H1 (cell line): ENCODE measurements around the gene SARNP. TPM values are rescaled to one million over a fixed set of nuclear protein-coding genes. Genes with fewer than 3 reads are reported as not detected.

ENCODE experiments used
- CTCF ChIA-PET: fragments of 300-600 bp; sonication (Branson Sonifier 250); formaldehyde crosslinking; loops from one replicate; lab custom pipeline; 2021; ENCODE audit not compliant: partially characterized antibody; lab: Charles Lee
- POLR2A ChIA-PET: fragments of 300-600 bp; sonication (Branson Sonifier 250); formaldehyde crosslinking; loops from one replicate; lab custom pipeline; 2021; ENCODE audit warnings: inconsistent platforms; ENCODE audit not compliant: partially characterized antibody; lab: Charles Lee
- DNase-seq, 2 experiments: peaks; one replicate each; pipeline versions ENCODE4 v3.0.0 to v3.0.0-alpha.2; 2010 to 2022; ENCODE audit warnings: low spot score in 2 of 2, low read depth in 1 of 2, mixed read lengths in 1 of 2
- FAIRE-seq: peaks from 2 replicates; lab custom pipeline; 2011; peaks lifted over from hg19 to GRCh38; lab: Jason Lieb, UNC
- H2AFZ ChIP-seq: 2 replicates; pipeline ENCODE4 v1.8.1; 2012; ENCODE audit warnings: low read length, inconsistent platforms
- H2AK5ac ChIP-seq: 2 replicates; pipeline ENCODE4 v1.6.1; 2013; ENCODE audit warnings: low read depth, low read length
- H2BK120ac ChIP-seq: replicated peaks from 2 replicates; pipeline ENCODE3; 2013; ENCODE audit warnings: low read depth, low read length, inconsistent platforms
- H2BK12ac ChIP-seq: 2 replicates; pipeline ENCODE4 v1.6.1; 2013; ENCODE audit warnings: low read depth, low read length
- H2BK15ac ChIP-seq: 2 replicates; pipeline ENCODE4 v1.6.1; 2013; ENCODE audit warnings: low read length
- H2BK20ac ChIP-seq: 2 replicates; pipeline ENCODE4 v1.6.1; 2013; ENCODE audit warnings: low read length
- H2BK5ac ChIP-seq: 2 replicates; pipeline ENCODE4 v1.6.1; 2013; ENCODE audit warnings: low read depth, low read length
- H3K14ac ChIP-seq: 2 replicates; pipeline ENCODE4 v1.6.1; 2013; ENCODE audit warnings: inconsistent platforms; ENCODE audit not compliant: insufficient read length
- H3K18ac ChIP-seq: 2 replicates; pipeline ENCODE4 v1.6.1; 2013; ENCODE audit warnings: low read length; ENCODE audit errors: extremely low read depth
- H3K23ac ChIP-seq: 2 replicates; pipeline ENCODE4 v1.6.1; 2013; ENCODE audit warnings: inconsistent platforms; ENCODE audit not compliant: insufficient read length
- H3K23me2 ChIP-seq: 2 replicates; pipeline ENCODE4 v1.6.1; 2013; ENCODE audit warnings: low read depth, low read length
- H3K27ac ChIP-seq: 2 replicates; pipeline ENCODE4 v1.6.1; 2011; ENCODE audit warnings: low read depth, low read length, inconsistent platforms
- H3K27me3 ChIP-seq, 4 experiments: replicated peaks in 1 of 4; 1 replicate in 1 of 4; 2 replicates in 3 of 4; pipeline versions ENCODE4 v1.6.1 to v1.8.1; 2011 to 2013; ENCODE audit warnings: low read length in 3 of 4, mild to moderate bottlenecking in 3 of 4, inconsistent platforms in 2 of 4, mixed read lengths in 2 of 4, moderate library complexity in 1 of 4; ENCODE audit not compliant: control insufficient read depth in 3 of 4, insufficient read depth in 3 of 4; ENCODE audit errors: extremely low read depth in 1 of 4
- H3K36me3 ChIP-seq, 4 experiments: 2 replicates each; pipeline versions ENCODE4 v1.6.1 to v1.8.1; 2011 to 2013; ENCODE audit warnings: mild to moderate bottlenecking in 4 of 4, low read length in 3 of 4, moderate library complexity in 2 of 4, control low read depth in 1 of 4, inconsistent platforms in 1 of 4; ENCODE audit not compliant: insufficient read depth in 4 of 4, control insufficient read depth in 2 of 4
- H3K4ac ChIP-seq: replicated peaks from 2 replicates; pipeline ENCODE3; 2013; ENCODE audit warnings: low read length, low read depth, mixed read lengths, inconsistent platforms; ENCODE audit not compliant: insufficient read length
- H3K4me1 ChIP-seq, 4 experiments: replicated peaks in 1 of 4; 1 replicate in 1 of 4; 2 replicates in 3 of 4; pipeline versions ENCODE4 v1.6.1 to v1.8.1; 2011 to 2013; ENCODE audit warnings: low read length in 3 of 4, inconsistent platforms in 2 of 4, mixed read lengths in 1 of 4; ENCODE audit not compliant: insufficient read depth in 4 of 4, control insufficient read depth in 3 of 4
- H3K4me2 ChIP-seq, 2 experiments: 2 replicates each; pipeline versions ENCODE4 v1.6.1 to v1.8.1; 2011 to 2013; ENCODE audit warnings: low read depth in 2 of 2, low read length in 2 of 2, control low read depth in 1 of 2, inconsistent platforms in 1 of 2, mild to moderate bottlenecking in 1 of 2; ENCODE audit not compliant: insufficient read depth in 1 of 2
- H3K4me3 ChIP-seq, 4 experiments: fragments of 200-600, 300-600 bp in 1 of 4; sonication (generic), shearing (Covaris generic), sonication (Bioruptor Twin) in 1 of 4; 2 replicates each; pipeline versions ENCODE4 v1.5.1 to v1.8.1; 2011 to 2016; ENCODE audit warnings: low read length in 4 of 4, low read depth in 3 of 4, control low read depth in 2 of 4, inconsistent platforms in 2 of 4, mild to moderate bottlenecking in 2 of 4, mixed read lengths in 1 of 4, moderate library complexity in 1 of 4; ENCODE audit not compliant: insufficient read depth in 2 of 4; ENCODE audit errors: extremely low read depth in 1 of 4
- H3K56ac ChIP-seq: replicated peaks from 2 replicates; pipeline ENCODE3; 2013; ENCODE audit warnings: low read depth, mild to moderate bottlenecking, mixed read lengths, low read length, inconsistent platforms; ENCODE audit not compliant: insufficient read length
- H3K79me1 ChIP-seq: 2 replicates; pipeline ENCODE4 v1.6.1; 2013; ENCODE audit warnings: low read depth, low read length, control low read depth
- H3K79me2 ChIP-seq, 2 experiments: 2 replicates each; pipeline versions ENCODE4 v1.6.1 to v1.8.1; 2012 to 2013; ENCODE audit warnings: low read length in 2 of 2, mild to moderate bottlenecking in 2 of 2, inconsistent platforms in 1 of 2; ENCODE audit not compliant: insufficient read depth in 2 of 2, control insufficient read depth in 1 of 2
- H3K9ac ChIP-seq, 4 experiments: replicated peaks in 1 of 4; 1 replicate in 1 of 4; 2 replicates in 3 of 4; pipeline versions ENCODE4 v1.6.1 to v1.8.1; 2011 to 2013; ENCODE audit warnings: low read depth in 3 of 4, low read length in 3 of 4, control low read depth in 2 of 4, mild to moderate bottlenecking in 2 of 4, moderate library complexity in 2 of 4, inconsistent platforms in 1 of 4; ENCODE audit errors: extremely low read depth in 1 of 4
- H3K9me3 ChIP-seq, 2 experiments: 2 replicates each; pipeline versions ENCODE4 v1.6.1 to v1.8.1; 2012 to 2013; ENCODE audit warnings: mild to moderate bottlenecking in 2 of 2, moderate library complexity in 2 of 2, control low read depth in 1 of 2, inconsistent platforms in 1 of 2, low read depth in 1 of 2, low read length in 1 of 2, mixed read lengths in 1 of 2; ENCODE audit not compliant: insufficient read depth in 2 of 2
- H4K20me1 ChIP-seq, 2 experiments: replicated peaks in 1 of 2; 2 replicates each; pipeline versions ENCODE3 to v1.8.1; 2011 to 2013; ENCODE audit warnings: inconsistent platforms in 2 of 2, low read length in 2 of 2, mild to moderate bottlenecking in 1 of 2; ENCODE audit not compliant: insufficient read depth in 2 of 2, control insufficient read depth in 1 of 2
- H4K5ac ChIP-seq: 2 replicates; pipeline ENCODE4 v1.6.1; 2013; ENCODE audit warnings: low read length, low read depth, mixed read lengths, inconsistent platforms; ENCODE audit not compliant: insufficient read length
- H4K8ac ChIP-seq: 2 replicates; pipeline ENCODE4 v1.8.0; 2013; ENCODE audit warnings: mild to moderate bottlenecking, moderate library complexity, low read length, inconsistent platforms; ENCODE audit not compliant: insufficient read depth; ENCODE audit errors: extremely low read depth
- H4K91ac ChIP-seq: replicated peaks from 2 replicates; pipeline ENCODE3; 2013; ENCODE audit warnings: low read length, mixed read lengths, inconsistent platforms; ENCODE audit not compliant: insufficient read length
- CHD1 ChIP-seq: IDR thresholded peaks from 2 replicates; pipeline ENCODE4 v1.6.1; 2012; ENCODE audit warnings: low read depth, low read length, improper control_type of control experiment
- JUND ChIP-seq: IDR thresholded peaks from 2 replicates; pipeline ENCODE4 v1.6.1; 2011; ENCODE audit warnings: mild to moderate bottlenecking, improper control_type of control experiment, low read length
- RAD21 ChIP-seq, 2 experiments: IDR thresholded peaks in 1 of 2; conservative IDR thresholded peaks in 1 of 2; 2 replicates each; pipeline ENCODE4 v1.6.1; 2011; ENCODE audit warnings: low read depth in 2 of 2, low read length in 2 of 2, improper control_type of control experiment in 1 of 2, inconsistent platforms in 1 of 2, mild to moderate bottlenecking in 1 of 2, moderate library complexity in 1 of 2
- RBBP5 ChIP-seq: IDR thresholded peaks from 2 replicates; pipeline ENCODE4 v1.7.1; 2012; ENCODE audit warnings: low read depth, mild to moderate bottlenecking, inconsistent platforms, low read length, moderate library complexity, borderline replicate concordance
- RNF2 ChIP-seq: fragments of 200-900, 300-1000 bp; sonication (generic); IDR thresholded peaks from 2 replicates; pipeline ENCODE4 v1.7.1; 2016; ENCODE audit warnings: borderline replicate concordance, low read depth, mild to moderate bottlenecking, antibody characterized with exemption, low read length; ENCODE audit not compliant: poor library complexity, severe bottlenecking; ENCODE audit errors: missing control alignments
- WGBS, 2 experiments: shearing (Covaris generic) in 1 of 2; methylation state at CpG; one replicate each; pipeline versions ENCODE4 v1.1.6 to v1.1.7; 2013 to 2015; ENCODE audit warnings: low lambda C conversion rate in 2 of 2, mixed read lengths in 2 of 2, inconsistent platforms in 1 of 2, low coverage in 1 of 2, missing lambda C conversion rate in 1 of 2; ENCODE audit not compliant: insufficient replicate concordance in 2 of 2, insufficient coverage in 1 of 2, insufficient read length in 1 of 2; ENCODE audit errors: extremely low coverage in 1 of 2, missing lambda C conversion rate in 1 of 2; 5-methylcytosine and 5-hydroxymethylcytosine counted together
- polyA plus RNA-seq, 7 experiments: library from polyadenylated mRNA; depleted of rRNA in 3 of 7; stranded (reverse) in 5 of 7; unstranded in 2 of 7; fragments of >200 nt in 5 of 7; fragments of 200-250 nt in 2 of 7; gene quantifications; 1 replicate in 5 of 7; 2 replicates in 1 of 7; 4 replicates in 1 of 7; pipeline versions ENCODE4 v1.2.1 to v1.2.3, GENCODE V29; 2011 to 2013; ENCODE audit warnings: missing spikeins in 2 of 7, mixed read lengths in 2 of 7
- total RNA-seq: library from RNA; stranded (reverse); fragmentation: NEBNext Ultra II Directional; extraction: Animal tissue kit (Norgen Biotek cat#: 25700); gene quantifications from 2 replicates; pipeline ENCODE4 v1.2.1, GENCODE V29; 2021
- TF ChIP-seq, protein P1 (sequence below), 3 experiments: IDR thresholded peaks; 1 replicate in 2 of 3; 2 replicates in 1 of 3; pipeline versions ENCODE4 v1.5.1 to v1.6.1; 2011; ENCODE audit warnings: low read length in 3 of 3, mild to moderate bottlenecking in 3 of 3, inconsistent platforms in 2 of 3, low read depth in 1 of 3, moderate library complexity in 1 of 3; ENCODE audit not compliant: insufficient read depth in 1 of 3; ENCODE audit errors: control extremely low read depth in 1 of 3

The SARNP gene
- total and polyA plus RNA-seq, 2 of the 8 experiments (the other 6 are each of a cell fraction or from before 2014, with no cell fraction given), result 114 to 226 TPM

DNA sequence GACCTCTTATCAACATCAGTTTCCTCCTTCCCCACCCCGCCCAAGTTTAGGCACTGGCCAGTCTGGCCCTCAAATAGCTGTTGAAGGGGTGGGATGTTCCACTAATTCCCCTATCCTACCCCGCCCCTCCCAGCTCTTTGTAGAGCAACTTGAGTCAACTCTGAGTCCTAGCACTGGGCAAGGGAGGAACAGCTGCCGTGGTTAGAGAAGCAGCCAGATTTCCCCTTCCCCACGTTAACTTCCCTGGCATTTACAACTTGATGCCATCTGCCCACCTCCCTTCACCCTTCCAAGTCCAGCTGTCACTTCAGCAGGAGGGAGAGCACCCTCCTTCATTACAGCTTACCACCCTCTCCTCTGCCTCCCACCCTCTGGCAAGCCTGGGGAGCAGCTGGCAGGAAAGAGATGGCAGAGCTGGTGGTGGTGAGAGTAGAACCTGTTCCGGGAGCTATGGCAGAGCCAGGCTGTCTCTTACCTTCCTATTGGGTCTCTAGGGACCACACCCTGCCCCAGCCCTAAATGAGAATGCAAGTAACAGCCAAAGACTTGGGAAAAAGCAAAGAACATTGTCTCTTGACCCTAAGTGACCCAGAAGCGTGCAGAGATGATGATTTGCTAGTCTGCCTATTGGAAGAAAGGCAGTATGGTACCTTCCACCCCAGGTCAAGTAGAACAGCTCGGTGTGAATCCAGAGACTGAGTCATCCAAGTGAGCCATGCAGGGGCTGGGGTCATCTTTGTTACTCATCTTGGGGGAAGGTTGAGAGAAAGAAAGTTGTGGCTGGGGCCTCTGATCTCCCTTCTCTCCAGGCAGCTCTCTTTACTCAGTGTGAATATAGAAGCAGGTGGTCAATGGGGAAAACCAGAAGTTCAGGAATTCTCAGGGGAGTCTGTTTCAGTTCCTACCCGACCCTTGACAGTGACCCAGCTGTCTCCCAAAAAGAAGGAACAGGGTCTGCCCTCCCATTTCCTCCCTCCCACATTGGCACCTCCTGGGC is 100.2 kb downstream of the SARNP start:
- H2BK5ac ChIP-seq, result peak overlapping the region; percentile 76; the same call in 1 of the 2 replicates
- peak overlapping the region; percentile 18 for H2BK120ac ChIP-seq
- no peak overlapping the region for H3K14ac ChIP-seq
- H3K4ac ChIP-seq, result no peak overlapping the region
- H3K23ac ChIP-seq, result no peak overlapping the region
- H2BK12ac ChIP-seq, result peak overlapping the region; percentile 77; the same call in 1 of the 2 replicates
- peak overlapping the region; percentile 77 to 95 (median 87) for H3K4me3 ChIP-seq
- 0 out of 2 replicates have a peak overlapping the region, but pooled peaks have one; percentile 13 for H3K27ac ChIP-seq
- H2AK5ac ChIP-seq, result no peak overlapping the region
- H3K27me3 ChIP-seq, result no peaks in the 10 kb centered on the region
- H4K5ac ChIP-seq, result peak overlapping the region; percentile 4
- peak overlapping the region; percentile 95 for H2BK15ac ChIP-seq
- peaks cover 12% of the 10 kb centered on the region for H3K23me2 ChIP-seq
- CTCF ChIA-PET, result interaction anchor here (0.8 to 11.1 kb wide), 13 partner anchors 8 to 362 kb away, joined by 3 to 229 read pairs (median 4); partner anchors contain the start of genes CD63 and ITGA7
- H3K79me1 ChIP-seq, result peaks cover 5% of the 10 kb centered on the region
- DNase-seq, result no peak
- H3K4me1 ChIP-seq, result peaks cover 10 to 27% (median 19%) of the 10 kb centered on the region in 4 experiments
- H4K20me1 ChIP-seq, result peaks cover 0 to 2% of the 10 kb centered on the region in 2 experiments
- H3K56ac ChIP-seq, result no peak overlapping the region
- 0 out of 2 replicates have a peak overlapping the region, but pooled peaks have one; percentile 13 for H3K18ac ChIP-seq
- FAIRE-seq, result no peak
- H4K91ac ChIP-seq, result no peak overlapping the region
- POLR2A ChIA-PET, result interaction anchor here (0.7 to 8.3 kb wide), 10 partner anchors 8 to 324 kb away, joined by 3 to 103 read pairs (median 5); partner anchors contain the start of genes CD63 and ITGA7
- H2BK20ac ChIP-seq, result no peak overlapping the region
- H3K9me3 ChIP-seq, result no peaks in the 10 kb centered on the region
- peak overlapping the region; percentile 87 to 89 for H3K4me2 ChIP-seq
- 0 out of 8 replicates have a peak, but pooled peaks cover 0 to 4% (median 0%) of the 10 kb centered on the region in 4 experiments for H3K36me3 ChIP-seq
- H3K79me2 ChIP-seq, result peaks cover 0 to 9% of the 10 kb centered on the region in 2 experiments; a peak in 1 of 4 replicates
- H2AFZ ChIP-seq, result no peak overlapping the region
- H4K8ac ChIP-seq, result no peak overlapping the region
- peak overlapping the region in 3 of 4 experiments; percentile 57 to 63 (median 62); a peak in 4 of 7 replicates for H3K9ac ChIP-seq
- 52% methylated on average over 8 of the region's 8 CpGs; no CpG with 5 or more reads in 1 of the 2 experiments for WGBS, 2 experiments
- TF ChIP-seq, protein P1, sequence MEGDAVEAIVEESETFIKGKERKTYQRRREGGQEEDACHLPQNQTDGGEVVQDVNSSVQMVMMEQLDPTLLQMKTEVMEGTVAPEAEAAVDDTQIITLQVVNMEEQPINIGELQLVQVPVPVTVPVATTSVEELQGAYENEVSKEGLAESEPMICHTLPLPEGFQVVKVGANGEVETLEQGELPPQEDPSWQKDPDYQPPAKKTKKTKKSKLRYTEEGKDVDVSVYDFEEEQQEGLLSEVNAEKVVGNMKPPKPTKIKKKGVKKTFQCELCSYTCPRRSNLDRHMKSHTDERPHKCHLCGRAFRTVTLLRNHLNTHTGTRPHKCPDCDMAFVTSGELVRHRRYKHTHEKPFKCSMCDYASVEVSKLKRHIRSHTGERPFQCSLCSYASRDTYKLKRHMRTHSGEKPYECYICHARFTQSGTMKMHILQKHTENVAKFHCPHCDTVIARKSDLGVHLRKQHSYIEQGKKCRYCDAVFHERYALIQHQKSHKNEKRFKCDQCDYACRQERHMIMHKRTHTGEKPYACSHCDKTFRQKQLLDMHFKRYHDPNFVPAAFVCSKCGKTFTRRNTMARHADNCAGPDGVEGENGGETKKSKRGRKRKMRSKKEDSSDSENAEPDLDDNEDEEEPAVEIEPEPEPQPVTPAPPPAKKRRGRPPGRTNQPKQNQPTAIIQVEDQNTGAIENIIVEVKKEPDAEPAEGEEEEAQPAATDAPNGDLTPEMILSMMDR (IDR thresholded peaks at IDR 0.05; ENCODE audit: control extremely low read depth in 1 of 3, insufficient read depth in 1 of 3, low read depth in 1 of 3, low read length in 3 of 3), result no peak
- TF ChIP-seq JUND (no peak), RAD21 (IDR thresholded peaks at IDR 0.05 in 1 of 2, conservative IDR thresholded peaks at IDR 0.05 in 1 of 2; ENCODE audit: low read depth in 2 of 2, low read length in 2 of 2) (no peak), CHD1 (no peak), RNF2 (no peak), RBBP5 (no peak)
